ENCODE measurements around the gene MYL4.

- peak; percentile 97 to 98 (median 98) for TF ChIP-seq CTCF (IDR thresholded peaks at IDR 0.05)
- no peak for TF ChIP-seq POLR2A (IDR thresholded peaks at IDR 0.05)
Measured at GRCh38 chr17:47229535-47230443, 20.6 kb downstream of the MYL4 start.
